HepG2 (cell line): ENCODE measurements around the gene PRPS1L1. TPM values are rescaled to one million over a fixed set of nuclear protein-coding genes. Genes with fewer than 3 reads are reported as not detected.

Source experiments
- ATAC-seq: fragments of 200-7000 bp; cut with Tn5 transposase; 3 replicates; pipeline ENCODE4 v1.9.1; 2020; ENCODE audit warnings: mild to moderate bottlenecking, moderate library complexity
- BruUV-seq: library from RNA; stranded (reverse); fragments of 400-500 nt; replicated peaks from 2 replicates; lab custom pipeline; 2021; lab: Mats Ljungman, UMichigan
- CTCF ChIA-PET: fragments of 300-600 bp; formaldehyde crosslinking; extraction: SDS; loops from one replicate; lab custom pipeline; 2021; ENCODE audit warnings: low total read pairs, inconsistent platforms, low intra/inter-chr PET ratio; lab: Yijun Ruan, JAX
- POLR2A ChIA-PET: fragments of 350-600 bp; sonication (Branson Sonifier 250); formaldehyde crosslinking; loops from one replicate; lab custom pipeline; 2020; ENCODE audit warnings: antibody characterized with exemption, inconsistent platforms; lab: Yijun Ruan, JAX
- DNase-seq: peaks from one replicate; pipeline ENCODE4 v3.0.0-alpha.2; 2015; ENCODE audit warnings: low spot score
- FAIRE-seq: peaks from 3 replicates; lab custom pipeline; 2011; peaks lifted over from hg19 to GRCh38; lab: Jason Lieb, UNC
- H2AFZ ChIP-seq: one replicate; pipeline ENCODE4 v1.6.1; 2011; ENCODE audit warnings: low read length, inconsistent platforms
- H3K27ac ChIP-seq: fragments of 300-600 bp; 3 replicates; pipeline ENCODE4 v1.8.0; 2011; ENCODE audit warnings: mixed run types, mild to moderate bottlenecking, mixed read lengths, low read length, inconsistent platforms; ENCODE audit not compliant: insufficient read depth; ENCODE audit errors: extremely low read length
- H3K27me3 ChIP-seq, 2 experiments: fragments of 200-600 bp in 1 of 2; 2 replicates in 1 of 2; 3 replicates in 1 of 2; pipeline versions ENCODE4 v1.6.0 to v1.8.0; 2011; ENCODE audit warnings: low read length in 2 of 2, mild to moderate bottlenecking in 2 of 2, moderate library complexity in 2 of 2, inconsistent platforms in 1 of 2; ENCODE audit not compliant: insufficient read depth in 2 of 2, control insufficient read depth in 1 of 2
- H3K36me3 ChIP-seq, 2 experiments: fragments of 200-600 bp in 1 of 2; replicated peaks in 1 of 2; 2 replicates in 1 of 2; 3 replicates in 1 of 2; pipeline versions ENCODE4 v1.5.1 to v1.8.0; 2011; ENCODE audit warnings: low read length in 2 of 2, inconsistent platforms in 1 of 2; ENCODE audit not compliant: insufficient read depth in 2 of 2, control insufficient read depth in 1 of 2
- H3K4me1 ChIP-seq: 2 replicates; pipeline ENCODE4 v1.5.1; 2012; ENCODE audit warnings: low read length, inconsistent platforms; ENCODE audit not compliant: insufficient read depth
- H3K4me2 ChIP-seq: 2 replicates; pipeline ENCODE4 v1.6.0; 2011; ENCODE audit warnings: low read depth, low read length, inconsistent platforms
- H3K4me3 ChIP-seq, 3 experiments: fragments of 200-600 bp in 1 of 3; sonication (generic), shearing (Covaris generic) in 1 of 3; replicated peaks in 1 of 3; 2 replicates each; pipeline ENCODE4 v1.5.1; 2011 to 2016; ENCODE audit warnings: low read length in 3 of 3, inconsistent platforms in 2 of 3, low read depth in 2 of 3, mild to moderate bottlenecking in 2 of 3, control low read depth in 1 of 3, mixed read lengths in 1 of 3; ENCODE audit not compliant: insufficient read depth in 1 of 3
- H3K79me2 ChIP-seq: one replicate; pipeline ENCODE4 v1.6.1; 2011; ENCODE audit warnings: low read length, inconsistent platforms; ENCODE audit not compliant: insufficient read depth
- H3K9ac ChIP-seq: 2 replicates; pipeline ENCODE4 v1.6.0; 2011; ENCODE audit warnings: mild to moderate bottlenecking, low read depth, low read length, inconsistent platforms; ENCODE audit not compliant: insufficient read depth
- H3K9me3 ChIP-seq: 2 replicates; pipeline ENCODE4 v1.5.1; 2012; ENCODE audit warnings: mild to moderate bottlenecking, low read length
- H4K20me1 ChIP-seq: 2 replicates; pipeline ENCODE4 v1.6.0; 2011; ENCODE audit warnings: inconsistent platforms, mild to moderate bottlenecking, low read length, moderate library complexity; ENCODE audit not compliant: insufficient read depth
- ARID4A ChIP-seq: sonication (generic); formaldehyde crosslinking; IDR thresholded peaks from 2 replicates; pipeline ENCODE4 v1.5.0; 2020; ENCODE audit warnings: mild to moderate bottlenecking, missing genetic modification reagents, borderline replicate concordance
- HOXA3 ChIP-seq: sonication (generic); formaldehyde crosslinking; IDR thresholded peaks from 2 replicates; pipeline ENCODE4 v1.5.0; 2020; ENCODE audit warnings: missing genetic modification reagents
- KDM5B ChIP-seq: sonication (generic); formaldehyde crosslinking; IDR thresholded peaks from 2 replicates; pipeline ENCODE4 v1.4.0; 2020; ENCODE audit warnings: missing genetic modification reagents, mild to moderate bottlenecking, borderline replicate concordance
- NCOA2 ChIP-seq: sonication (generic); formaldehyde crosslinking; IDR thresholded peaks from 2 replicates; pipeline ENCODE4 v1.8.0; 2022; ENCODE audit warnings: inconsistent platforms
- NCOA5 ChIP-seq: sonication (generic); formaldehyde crosslinking; IDR thresholded peaks from 2 replicates; pipeline ENCODE4 v1.4.0; 2020; ENCODE audit warnings: missing genetic modification reagents
- RELA ChIP-seq: sonication (generic); formaldehyde crosslinking; IDR thresholded peaks from 2 replicates; pipeline ENCODE4 v1.4.0; 2020; ENCODE audit warnings: missing genetic modification reagents
- RFXAP ChIP-seq: sonication (generic); formaldehyde crosslinking; IDR thresholded peaks from 2 replicates; pipeline ENCODE4 v1.4.0; 2020; ENCODE audit warnings: missing genetic modification reagents, borderline replicate concordance
- RORA ChIP-seq: sonication (generic); formaldehyde crosslinking; IDR thresholded peaks from 2 replicates; pipeline ENCODE4 v1.5.0; 2020; ENCODE audit warnings: mild to moderate bottlenecking, missing genetic modification reagents, moderate library complexity
- ZBTB14 ChIP-seq: sonication (generic); formaldehyde crosslinking; IDR thresholded peaks from 2 replicates; pipeline ENCODE4 v1.4.0; 2020; ENCODE audit warnings: missing genetic modification reagents
- ZFX ChIP-seq: sonication (generic); formaldehyde crosslinking; IDR thresholded peaks from 2 replicates; pipeline ENCODE4 v1.4.0; 2020; ENCODE audit warnings: mild to moderate bottlenecking, low read depth, missing genetic modification reagents, moderate library complexity
- ZNF615 ChIP-seq: sonication (generic); formaldehyde crosslinking; IDR thresholded peaks from 2 replicates; pipeline ENCODE4 v1.5.0; 2020; ENCODE audit warnings: mild to moderate bottlenecking, missing genetic modification reagents, borderline replicate concordance
- ZNF816 ChIP-seq: sonication (generic); formaldehyde crosslinking; IDR thresholded peaks from 2 replicates; pipeline ENCODE4 v1.8.0; 2022; ENCODE audit warnings: missing genetic modification reagents, mild to moderate bottlenecking, borderline replicate concordance
- WGBS: methylation state at CpG from one replicate; pipeline ENCODE4 v1.1.6; 2017; ENCODE audit warnings: low lambda C conversion rate; 5-methylcytosine and 5-hydroxymethylcytosine counted together
- in situ Hi-C: cut with HindIII; loops from 2 replicates; pipeline ENCODE4 v1.10.0; 2017; ENCODE audit warnings: low pct_unique_long_range_greater_than_20kb; ENCODE audit not compliant: extremely low pct_ligation_motif_present
- intact Hi-C: fragments of 100-400 bp; cut with micrococcal nuclease; formaldehyde crosslinking; loops from one replicate; pipeline ENCODE4 v1.10.0; 2022; ENCODE audit not compliant: unreplicated experiment
- polyA plus RNA-seq, 8 experiments: library from polyadenylated mRNA; depleted of rRNA in 3 of 8; stranded (reverse) in 7 of 8; unstranded in 1 of 8; fragments of >200 nt; fragmentation: Illumina TruSeq in 4 of 8; extraction: Trizol in 4 of 8; gene quantifications; 2 replicates each; pipeline versions ENCODE4 v1.2.1 to v1.2.3, GENCODE V29; 2011 to 2016; ENCODE audit warnings: low read depth in 4 of 8, missing spikeins in 1 of 8, mixed read lengths in 1 of 8; ENCODE audit not compliant: insufficient read depth in 1 of 8
- total RNA-seq, 5 experiments: library from RNA; depleted of rRNA; stranded (reverse); fragments of >200 nt; fragmentation: Illumina TruSeq; extraction: Trizol; gene quantifications; 2 replicates each; pipeline ENCODE4 v1.2.3, GENCODE V29; 2016; ENCODE audit warnings: low read depth in 1 of 5
- TF ChIP-seq, protein P1 (sequence below): sonication (generic); formaldehyde crosslinking; conservative IDR thresholded peaks from 2 replicates; pipeline ENCODE4 v1.8.0; 2022; ENCODE audit warnings: low read depth, missing genetic modification reagents
- TF ChIP-seq, protein P2 (sequence below): sonication (generic); formaldehyde crosslinking; IDR thresholded peaks from 2 replicates; pipeline ENCODE4 v1.5.0; 2020; ENCODE audit warnings: missing genetic modification reagents, mild to moderate bottlenecking, borderline replicate concordance
- TF ChIP-seq, protein P3 (sequence below): sonication (generic); formaldehyde crosslinking; IDR thresholded peaks from 2 replicates; pipeline ENCODE4 v1.8.0; 2022; ENCODE audit warnings: mild to moderate bottlenecking, missing genetic modification reagents

Gene PRPS1L1
- total and polyA plus RNA-seq, 2 of the 13 experiments (the other 11 are each of a cell fraction or from before 2014, with no cell fraction given), result not detected

DNA sequence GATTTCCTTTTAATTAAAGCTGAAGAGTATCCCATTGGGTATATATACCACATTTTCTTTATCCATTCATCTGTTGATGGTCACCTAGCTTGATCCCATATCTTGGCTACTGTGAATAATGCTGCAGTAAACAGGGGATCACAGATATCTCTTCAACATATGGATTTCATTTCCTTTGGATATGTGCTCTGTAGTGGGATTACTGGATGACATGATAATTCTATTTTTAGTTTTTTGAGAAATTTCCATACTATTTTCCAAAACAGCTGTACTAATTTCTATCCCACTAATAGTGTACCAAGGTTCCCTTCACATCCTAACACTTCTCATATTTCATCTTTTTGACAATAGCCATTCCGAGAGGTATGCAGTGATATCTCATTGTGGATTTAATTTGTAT is 48.8 kb upstream of the PRPS1L1 start:
- no peak overlapping the region for H3K4me2 ChIP-seq
- peaks cover 7% of the 10 kb centered on the region; the same call in 1 of the 2 replicates for H3K9me3 ChIP-seq
- H3K27me3 ChIP-seq, result no peaks in the 10 kb centered on the region
- ChIA-PET CTCF (no interaction called here), POLR2A (no interaction called here)
- intact Hi-C loops (no loop called here), in situ Hi-C loops (no loop called here)
- no peaks in the 10 kb centered on the region for H3K79me2 ChIP-seq
- no peaks in the 10 kb centered on the region for H3K4me1 ChIP-seq
- H3K36me3 ChIP-seq, result no peaks in the 10 kb centered on the region
- no peak for DNase-seq
- no peak for FAIRE-seq
- no peak overlapping the region for H3K9ac ChIP-seq
- H4K20me1 ChIP-seq, result no peaks in the 10 kb centered on the region
- 17% methylated on average over 1 of the region's 1 CpG for WGBS
- no TSS peak for BruUV-seq
- ATAC-seq, result no peak
- H2AFZ ChIP-seq, result no peak overlapping the region
- H3K4me3 ChIP-seq, result no peak overlapping the region
- no peak overlapping the region for H3K27ac ChIP-seq
- no peak for TF ChIP-seq NCOA2
- TF ChIP-seq, protein P1, sequence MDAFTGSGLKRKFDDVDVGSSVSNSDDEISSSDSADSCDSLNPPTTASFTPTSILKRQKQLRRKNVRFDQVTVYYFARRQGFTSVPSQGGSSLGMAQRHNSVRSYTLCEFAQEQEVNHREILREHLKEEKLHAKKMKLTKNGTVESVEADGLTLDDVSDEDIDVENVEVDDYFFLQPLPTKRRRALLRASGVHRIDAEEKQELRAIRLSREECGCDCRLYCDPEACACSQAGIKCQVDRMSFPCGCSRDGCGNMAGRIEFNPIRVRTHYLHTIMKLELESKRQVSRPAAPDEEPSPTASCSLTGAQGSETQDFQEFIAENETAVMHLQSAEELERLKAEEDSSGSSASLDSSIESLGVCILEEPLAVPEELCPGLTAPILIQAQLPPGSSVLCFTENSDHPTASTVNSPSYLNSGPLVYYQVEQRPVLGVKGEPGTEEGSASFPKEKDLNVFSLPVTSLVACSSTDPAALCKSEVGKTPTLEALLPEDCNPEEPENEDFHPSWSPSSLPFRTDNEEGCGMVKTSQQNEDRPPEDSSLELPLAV (CRISPR knock-in tag), result no peak
- TF ChIP-seq ZNF816 (CRISPR knock-in tag), result no peak
- no peak for TF ChIP-seq RFXAP (CRISPR knock-in tag)
- TF ChIP-seq, protein P2, sequence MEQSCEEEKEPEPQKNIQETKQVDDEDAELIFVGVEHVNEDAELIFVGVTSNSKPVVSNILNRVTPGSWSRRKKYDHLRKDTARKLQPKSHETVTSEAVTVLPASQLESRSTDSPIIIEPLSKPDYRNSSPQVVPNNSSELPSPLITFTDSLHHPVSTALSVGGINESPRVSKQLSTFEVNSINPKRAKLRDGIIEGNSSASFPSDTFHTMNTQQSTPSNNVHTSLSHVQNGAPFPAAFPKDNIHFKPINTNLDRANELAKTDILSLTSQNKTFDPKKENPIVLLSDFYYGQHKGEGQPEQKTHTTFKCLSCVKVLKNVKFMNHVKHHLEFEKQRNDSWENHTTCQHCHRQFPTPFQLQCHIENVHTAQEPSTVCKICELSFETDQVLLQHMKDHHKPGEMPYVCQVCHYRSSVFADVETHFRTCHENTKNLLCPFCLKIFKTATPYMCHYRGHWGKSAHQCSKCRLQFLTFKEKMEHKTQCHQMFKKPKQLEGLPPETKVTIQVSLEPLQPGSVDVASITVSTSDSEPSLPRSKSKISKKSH (CRISPR knock-in tag), result no peak
- no peak for TF ChIP-seq KDM5B (CRISPR knock-in tag)
- TF ChIP-seq RELA (CRISPR knock-in tag), result no peak
- TF ChIP-seq, protein P3, sequence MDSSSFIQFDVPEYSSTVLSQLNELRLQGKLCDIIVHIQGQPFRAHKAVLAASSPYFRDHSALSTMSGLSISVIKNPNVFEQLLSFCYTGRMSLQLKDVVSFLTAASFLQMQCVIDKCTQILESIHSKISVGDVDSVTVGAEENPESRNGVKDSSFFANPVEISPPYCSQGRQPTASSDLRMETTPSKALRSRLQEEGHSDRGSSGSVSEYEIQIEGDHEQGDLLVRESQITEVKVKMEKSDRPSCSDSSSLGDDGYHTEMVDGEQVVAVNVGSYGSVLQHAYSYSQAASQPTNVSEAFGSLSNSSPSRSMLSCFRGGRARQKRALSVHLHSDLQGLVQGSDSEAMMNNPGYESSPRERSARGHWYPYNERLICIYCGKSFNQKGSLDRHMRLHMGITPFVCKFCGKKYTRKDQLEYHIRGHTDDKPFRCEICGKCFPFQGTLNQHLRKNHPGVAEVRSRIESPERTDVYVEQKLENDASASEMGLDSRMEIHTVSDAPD (CRISPR knock-in tag), result no peak
- no peak for TF ChIP-seq HOXA3 (CRISPR knock-in tag)
- TF ChIP-seq NCOA5 (CRISPR knock-in tag), result no peak
- TF ChIP-seq ZFX (CRISPR knock-in tag), result no peak
- no peak for TF ChIP-seq ZBTB14
- no peak for TF ChIP-seq ARID4A
- no peak for TF ChIP-seq RORA
- no peak for TF ChIP-seq ZNF615 (CRISPR knock-in tag)
